T-helper 17 cell (primary cell): Measurements from ENCODE around the gene TRMT1. TPM values are rescaled to one million over a fixed set of nuclear protein-coding genes. Genes with fewer than 3 reads are reported as not detected.

Source experiments
- ATAC-seq: fragments of 150-1000 bp; cut with Tn5 transposase; 2 replicates; pipeline ENCODE4 v1.10.0; 2021; ENCODE audit warnings: mild to moderate bottlenecking, moderate library complexity
- DNase-seq, 3 donors: peaks; one replicate each; pipeline versions ENCODE4 v3.0.0 to v3.0.0-alpha.2; 2020 to 2021
- H3K9me3 ChIP-seq: one replicate; pipeline ENCODE4 v1.7.0; 2013; ENCODE audit warnings: low read length, mild to moderate bottlenecking; ENCODE audit not compliant: control insufficient read depth, poor library complexity, severe bottlenecking
- H3K27ac Mint-ChIP-seq: one replicate; pipeline ENCODE4 v1.8.0; 2022; ENCODE audit warnings: mild to moderate bottlenecking, moderate library complexity, mixed read lengths
- H3K27me3 Mint-ChIP-seq: one replicate; pipeline ENCODE4 v1.8.0; 2022; ENCODE audit warnings: mixed read lengths
- H3K36me3 Mint-ChIP-seq: one replicate; pipeline ENCODE4 v1.8.0; 2022; ENCODE audit warnings: low read depth, mixed read lengths
- H3K4me1 Mint-ChIP-seq: one replicate; pipeline ENCODE4 v1.8.0; 2022; ENCODE audit warnings: mild to moderate bottlenecking, mixed read lengths
- H3K4me3 Mint-ChIP-seq: one replicate; pipeline ENCODE4 v1.8.0; 2022; ENCODE audit warnings: mild to moderate bottlenecking, moderate library complexity, mixed read lengths
- total RNA-seq, 4 donors: library from RNA in 2 of 4; stranded (reverse) in 2 of 4; gene quantifications; one replicate each; pipeline ENCODE4 v1.2.3 and lab custom pipeline; 2022 to 2026

TRMT1 gene
- total RNA-seq, 2 donors from 2014 or later = 60.3 to 72.3 TPM

DNA sequence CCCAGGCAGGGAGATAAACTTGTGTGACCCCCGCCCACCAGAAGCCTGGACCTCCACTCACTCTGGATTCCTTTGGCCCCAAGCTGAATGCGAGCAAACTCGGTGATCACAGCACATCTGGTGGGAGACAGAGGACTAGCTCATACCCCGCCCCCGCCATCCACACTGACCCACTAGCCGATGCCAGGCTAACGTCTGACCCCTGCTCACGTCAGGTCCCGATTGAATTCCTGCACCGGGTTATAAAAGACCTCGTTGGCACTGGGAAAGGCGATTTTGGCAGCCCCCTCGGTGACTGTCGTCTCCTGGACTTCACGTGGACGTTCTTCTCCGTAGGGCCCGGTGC is 631 bp downstream of the TRMT1 start:
- no peaks in the 10 kb centered on the region for H3K9me3 ChIP-seq
- H3K4me1 Mint-ChIP-seq = peaks cover 27% of the 10 kb centered on the region
- H3K27ac Mint-ChIP-seq = peak overlapping the region; percentile 93
- ATAC-seq (no peak), DNase-seq (no peak)
- H3K4me3 Mint-ChIP-seq = peak overlapping the region; percentile 98
- H3K36me3 Mint-ChIP-seq = no peaks in the 10 kb centered on the region
- no peaks in the 10 kb centered on the region for H3K27me3 Mint-ChIP-seq

GRCh38 chr19:13112555-13112954 is 4.0 kb downstream of the TRMT1 start:
- H3K36me3 Mint-ChIP-seq = no peaks in the 10 kb centered on the region
- H3K4me1 Mint-ChIP-seq = peaks cover 12% of the 10 kb centered on the region
- no peak overlapping the region for H3K27ac Mint-ChIP-seq
- H3K9me3 ChIP-seq = no peaks in the 10 kb centered on the region
- no peak overlapping the region for H3K4me3 Mint-ChIP-seq
- DNase-seq (no peak), ATAC-seq (no peak)
- H3K27me3 Mint-ChIP-seq = no peaks in the 10 kb centered on the region

DNA sequence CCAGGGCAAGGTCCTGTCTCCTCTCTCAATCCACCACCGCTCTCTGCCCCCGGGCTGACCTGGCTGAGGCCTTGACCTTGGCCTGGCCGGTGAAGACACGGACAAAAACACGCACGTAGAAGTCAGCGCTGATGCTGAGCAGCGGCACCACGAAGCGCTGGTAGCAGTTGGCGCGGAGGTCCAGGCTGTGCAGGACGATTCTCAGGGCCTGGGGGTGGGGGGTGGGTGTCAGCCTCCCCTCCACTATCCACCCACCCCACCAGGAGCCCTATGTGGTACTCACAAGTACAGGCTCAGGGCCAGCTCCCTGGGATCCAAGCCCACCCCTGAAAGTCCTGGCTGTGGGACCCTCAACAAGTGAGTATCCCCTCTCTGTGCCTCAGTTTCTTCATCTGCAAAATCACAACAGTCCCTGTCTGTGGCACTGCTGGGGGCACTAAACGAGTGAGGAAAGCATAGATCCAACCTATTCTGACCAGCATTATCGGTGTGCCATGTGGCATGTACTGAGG is 6.4 kb downstream of the TRMT1 start:
- no peaks in the 10 kb centered on the region for H3K4me1 Mint-ChIP-seq
- no peak overlapping the region for H3K4me3 Mint-ChIP-seq
- H3K9me3 ChIP-seq = no peaks in the 10 kb centered on the region
- no peaks in the 10 kb centered on the region for H3K36me3 Mint-ChIP-seq
- no peak overlapping the region for H3K27ac Mint-ChIP-seq
- no peaks in the 10 kb centered on the region for H3K27me3 Mint-ChIP-seq
- DNase-seq (no peak), ATAC-seq (no peak)

GRCh38 chr19:13109361-13110098 is 7.0 kb downstream of the TRMT1 start:
- DNase-seq (no peak), ATAC-seq (no peak)
- Mint-ChIP-seq H3K4me1 (peaks cover 3% of the 10 kb centered on the region), H3K36me3 (no peaks in the 10 kb centered on the region), H3K4me3 (no peak overlapping the region), H3K27me3 (no peaks in the 10 kb centered on the region), H3K27ac (no peak overlapping the region)
- H3K9me3 ChIP-seq = no peaks in the 10 kb centered on the region

DNA sequence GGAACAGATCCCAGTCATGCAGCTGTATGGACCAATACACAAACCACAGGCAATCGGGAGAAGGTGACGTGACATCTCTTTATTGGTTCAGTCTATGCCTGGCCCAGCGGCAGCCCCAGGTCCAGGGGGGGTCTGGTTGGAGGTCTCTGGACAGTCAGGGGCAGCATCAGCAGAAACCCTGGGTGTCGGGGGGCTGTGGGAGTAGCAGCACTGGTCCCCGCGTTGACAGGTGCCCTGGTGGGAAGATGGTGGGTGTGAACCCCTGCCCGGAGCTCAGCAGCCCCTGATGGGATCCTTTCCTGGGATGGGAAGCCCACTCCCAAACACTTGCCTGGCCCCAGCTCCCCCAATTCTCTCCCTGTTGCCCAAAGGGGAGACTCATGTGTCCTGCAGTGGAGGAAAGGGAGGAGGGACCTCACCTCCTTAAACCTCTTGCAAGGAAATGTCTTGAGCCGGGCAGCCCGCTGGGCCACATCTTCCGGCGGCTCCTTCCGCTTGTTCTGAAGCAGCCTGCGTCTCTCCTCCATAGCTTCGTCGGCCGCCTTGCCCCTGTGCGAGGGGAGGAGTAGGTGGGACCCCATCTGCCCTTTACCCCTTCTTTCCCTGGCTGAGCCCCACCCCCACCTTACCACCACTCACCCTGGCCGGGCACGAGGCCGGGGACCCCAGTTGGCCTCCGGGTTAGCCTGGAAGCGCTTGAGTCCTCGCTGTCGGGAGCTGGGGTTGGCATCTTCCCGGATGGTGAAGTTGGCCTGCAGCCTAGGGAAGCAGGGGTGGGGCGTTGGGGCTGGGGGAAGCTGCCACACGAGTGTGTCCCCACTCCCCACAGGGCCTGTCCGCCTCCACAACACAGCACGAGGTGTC is 11.5 kb downstream of the TRMT1 start:
- ATAC-seq (peak; percentile 49), DNase-seq (no peak)
- no peaks in the 10 kb centered on the region for H3K27me3 Mint-ChIP-seq
- H3K4me1 Mint-ChIP-seq = peaks cover 19% of the 10 kb centered on the region
- no peaks in the 10 kb centered on the region for H3K9me3 ChIP-seq
- H3K36me3 Mint-ChIP-seq = no peaks in the 10 kb centered on the region
- peak overlapping the region; percentile 60 for H3K27ac Mint-ChIP-seq
- H3K4me3 Mint-ChIP-seq = peak overlapping the region; percentile 92

DNA sequence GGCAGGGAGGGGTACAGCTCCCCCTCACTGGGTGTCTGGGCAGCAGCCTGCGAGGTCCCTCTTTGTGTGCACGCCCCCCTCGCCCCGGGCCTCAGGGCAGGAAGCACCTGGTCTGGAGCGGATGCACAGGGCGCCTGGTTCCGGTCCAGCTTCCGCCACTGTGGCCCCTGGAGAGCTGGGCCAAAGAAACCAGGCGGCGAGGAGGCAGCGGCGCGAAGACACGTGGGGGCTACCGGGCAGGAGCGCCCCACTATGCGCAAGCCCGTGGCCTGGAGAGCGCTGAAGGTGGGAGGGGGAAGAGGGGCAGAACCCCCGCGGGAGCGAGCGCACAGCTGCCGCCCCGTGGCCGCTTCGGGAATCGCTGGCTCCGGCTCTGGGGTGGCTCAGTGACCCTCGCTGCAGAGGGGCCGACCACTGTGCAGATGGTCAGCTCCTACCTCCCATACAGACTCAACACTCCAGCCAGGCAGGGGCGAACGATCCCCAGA is 12.1 kb downstream of the TRMT1 start:
- H3K36me3 Mint-ChIP-seq = no peaks in the 10 kb centered on the region
- ATAC-seq (peak; percentile 64), DNase-seq (peak; percentile 48 to 62 (median 60))
- no peaks in the 10 kb centered on the region for H3K9me3 ChIP-seq
- peak overlapping the region; percentile 92 for H3K4me3 Mint-ChIP-seq
- no peaks in the 10 kb centered on the region for H3K27me3 Mint-ChIP-seq
- peaks cover 22% of the 10 kb centered on the region for H3K4me1 Mint-ChIP-seq
- peak overlapping the region; percentile 60 for H3K27ac Mint-ChIP-seq

DNA sequence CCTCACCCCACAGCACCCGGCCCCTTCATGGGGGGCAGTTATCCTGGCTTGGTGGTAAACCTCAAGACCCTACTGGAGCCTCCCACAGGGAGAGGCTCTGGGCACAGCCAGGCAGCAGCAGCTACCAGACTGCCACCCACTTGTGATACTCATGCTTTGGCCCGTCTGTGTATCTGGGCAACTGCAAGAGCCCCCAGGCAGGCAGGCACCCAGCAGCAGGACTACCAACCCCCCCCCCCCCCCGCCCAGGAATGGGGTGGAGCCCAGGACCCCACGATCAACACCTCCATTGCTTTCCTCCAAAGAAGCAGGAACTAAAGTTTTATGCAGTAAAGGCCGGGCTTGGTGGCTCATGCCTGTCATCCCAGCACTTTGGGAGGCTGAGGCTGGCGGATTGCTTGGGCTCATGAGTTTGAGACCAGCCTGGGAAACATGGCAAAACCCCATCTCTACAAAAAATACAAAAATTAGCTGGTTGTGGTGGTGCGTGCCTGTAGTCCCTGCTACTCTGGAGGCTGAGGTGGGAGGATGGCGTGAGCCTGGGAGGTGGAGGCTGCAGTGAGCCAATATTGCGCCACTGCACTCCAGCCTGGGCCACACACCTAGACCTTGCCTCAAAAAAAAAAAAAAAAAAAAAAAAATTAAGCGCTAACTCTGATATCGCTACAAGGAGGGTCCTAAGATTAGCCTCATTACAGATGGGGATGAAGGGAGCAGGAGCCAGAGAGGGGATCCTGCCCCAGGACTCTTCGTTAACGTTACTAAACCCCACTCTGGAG is 12.8 kb downstream of the TRMT1 start:
- no peaks in the 10 kb centered on the region for H3K36me3 Mint-ChIP-seq
- no peaks in the 10 kb centered on the region for H3K27me3 Mint-ChIP-seq
- H3K4me1 Mint-ChIP-seq = peaks cover 22% of the 10 kb centered on the region
- peak overlapping the region; percentile 60 for H3K27ac Mint-ChIP-seq
- no peaks in the 10 kb centered on the region for H3K9me3 ChIP-seq
- DNase-seq (no peak), ATAC-seq (no peak)
- peak overlapping the region; percentile 92 for H3K4me3 Mint-ChIP-seq

- no peaks in the 10 kb centered on the region for H3K27me3 Mint-ChIP-seq
- H3K36me3 Mint-ChIP-seq = no peaks in the 10 kb centered on the region
- H3K4me1 Mint-ChIP-seq = peaks cover 29% of the 10 kb centered on the region
- no peaks in the 10 kb centered on the region for H3K9me3 ChIP-seq
- peak within 1 kb of the TSS; percentile 78 for H3K27ac Mint-ChIP-seq
- H3K4me3 Mint-ChIP-seq = peak within 1 kb of the TSS; percentile 86
- ATAC-seq (peak; percentile 16), DNase-seq (peak in 1 of 3 donors; percentile 36)
Observed at GRCh38 chr19:13102666-13103580, 13.6 kb downstream of the TRMT1 start, which contains the start of gene LYL1. Gene LYL1 (minus strand): TSS chr19:13102858. CDS start chr19:13101171, 1,687 bp downstream.

GRCh38 chr19:13102416-13102665 is 14.2 kb downstream of the TRMT1 start:
- ATAC-seq = no peak
- Mint-ChIP-seq H3K27ac (peak overlapping the region; percentile 78), H3K4me1 (peaks cover 30% of the 10 kb centered on the region), H3K36me3 (no peaks in the 10 kb centered on the region), H3K4me3 (peak overlapping the region; percentile 86), H3K27me3 (no peaks in the 10 kb centered on the region)
- no peak for DNase-seq
- no peaks in the 10 kb centered on the region for H3K9me3 ChIP-seq

- no peaks in the 10 kb centered on the region for H3K27me3 Mint-ChIP-seq
- H3K9me3 ChIP-seq = no peaks in the 10 kb centered on the region
- peaks cover 33% of the 10 kb centered on the region for H3K4me1 Mint-ChIP-seq
- DNase-seq (no peak), ATAC-seq (no peak)
- H3K36me3 Mint-ChIP-seq = no peaks in the 10 kb centered on the region
- peak overlapping the region; percentile 78 for H3K27ac Mint-ChIP-seq
- H3K4me3 Mint-ChIP-seq = peak overlapping the region; percentile 86
Observed at GRCh38 chr19:13101590-13102415, 14.7 kb downstream of the TRMT1 start.

DNA sequence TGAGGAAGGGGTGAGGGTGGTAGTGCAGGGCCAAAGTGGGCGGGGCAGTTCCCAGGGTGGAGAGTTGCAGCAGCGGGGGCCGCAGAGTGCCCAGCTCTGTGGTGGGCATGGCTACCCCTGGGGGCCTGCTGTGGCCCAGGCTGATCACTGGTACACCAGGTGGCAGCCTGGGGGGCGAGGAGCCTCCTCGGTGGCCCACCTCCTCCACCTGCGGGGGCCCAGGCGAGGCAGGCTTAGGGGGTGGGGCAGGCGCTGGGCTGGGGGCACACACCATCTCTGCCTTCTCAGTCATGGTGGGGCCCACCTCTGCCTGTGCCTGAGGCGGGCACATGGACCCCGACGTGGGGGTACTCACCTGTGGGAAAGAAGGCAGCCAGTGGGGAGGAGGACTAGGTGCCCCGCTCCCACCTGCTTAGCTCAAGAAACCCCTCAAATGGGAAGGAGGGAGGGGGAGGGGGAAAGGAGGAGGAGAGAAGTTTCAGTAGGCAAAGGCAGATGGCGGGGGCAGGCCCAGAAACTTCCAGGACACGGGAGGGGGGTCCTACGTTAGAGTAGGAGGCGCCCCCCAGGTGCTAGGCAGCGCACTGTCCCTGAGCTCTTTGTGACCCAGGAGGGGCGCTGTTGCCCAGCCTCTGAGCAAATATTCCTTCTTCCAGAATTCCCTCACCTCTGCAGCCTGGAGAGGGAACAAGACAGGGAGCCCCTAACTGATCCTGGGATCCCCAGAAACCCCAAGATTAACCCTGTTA is 15.5 kb downstream of the TRMT1 start:
- Mint-ChIP-seq H3K4me1 (peaks cover 36% of the 10 kb centered on the region), H3K36me3 (peaks cover 2% of the 10 kb centered on the region), H3K27me3 (peaks cover 4% of the 10 kb centered on the region), H3K27ac (peak overlapping the region; percentile 88), H3K4me3 (peak overlapping the region; percentile 86)
- no peak for DNase-seq
- H3K9me3 ChIP-seq = no peaks in the 10 kb centered on the region
- no peak for ATAC-seq
